Keratinocyte (primary cell): ENCODE results near the gene ATAD3A. TPM values are rescaled to one million over a fixed set of nuclear protein-coding genes. Genes with fewer than 3 reads are reported as not detected.

Experiments
- DNase-seq: peaks from one replicate; pipeline ENCODE4 v3.0.0-alpha.2; 2011; ENCODE audit warnings: low read depth, missing footprints, low spot score
- FAIRE-seq: peaks from 2 replicates; lab custom pipeline; 2011; peaks lifted over from hg19 to GRCh38; lab: Jason Lieb, UNC
- H2AFZ ChIP-seq: 2 replicates; pipeline ENCODE4 v1.6.0; 2012; ENCODE audit warnings: low read length, control low read depth, inconsistent platforms; ENCODE audit not compliant: control insufficient read depth
- H3K27ac ChIP-seq: 2 replicates; pipeline ENCODE4 v1.5.1; 2011; ENCODE audit warnings: low read length; ENCODE audit not compliant: control insufficient read depth, insufficient read depth
- H3K27me3 ChIP-seq: 3 replicates; pipeline ENCODE4 v1.6.0; 2011; ENCODE audit warnings: low read length; ENCODE audit not compliant: control insufficient read depth, insufficient read depth; ENCODE audit errors: extremely low read depth
- H3K36me3 ChIP-seq, 2 experiments: 2 replicates in 1 of 2; 3 replicates in 1 of 2; pipeline ENCODE4 v1.5.1; 2011; ENCODE audit warnings: low read length in 2 of 2, mild to moderate bottlenecking in 1 of 2; ENCODE audit not compliant: control insufficient read depth in 2 of 2, insufficient read depth in 2 of 2; ENCODE audit errors: extremely low read depth in 1 of 2
- H3K4me1 ChIP-seq: 3 replicates; pipeline ENCODE4 v1.5.1; 2011; ENCODE audit warnings: low read length; ENCODE audit not compliant: control insufficient read depth, insufficient read depth; ENCODE audit errors: extremely low read depth
- H3K4me2 ChIP-seq: 3 replicates; pipeline ENCODE4 v1.6.0; 2011; ENCODE audit warnings: low read depth, low read length; ENCODE audit not compliant: control insufficient read depth, insufficient read depth; ENCODE audit errors: extremely low read depth
- H3K4me3 ChIP-seq, 3 experiments: fragments of 200-600 bp in 1 of 3; sonication (generic) in 1 of 3; 2 replicates in 2 of 3; 3 replicates in 1 of 3; pipeline ENCODE4 v1.5.1; 2011 to 2016; ENCODE audit warnings: low read length in 3 of 3, mild to moderate bottlenecking in 3 of 3, control low read depth in 2 of 3, inconsistent platforms in 1 of 3, low read depth in 1 of 3, mixed read lengths in 1 of 3, mixed run types in 1 of 3, moderate library complexity in 1 of 3; ENCODE audit not compliant: control insufficient read depth in 2 of 3, insufficient read depth in 2 of 3; ENCODE audit errors: extremely low read depth in 1 of 3
- H3K79me2 ChIP-seq: 2 replicates; pipeline ENCODE4 v1.6.0; 2012; ENCODE audit warnings: low read length; ENCODE audit not compliant: control insufficient read depth, insufficient read depth
- H3K9ac ChIP-seq: 3 replicates; pipeline ENCODE4 v1.6.0; 2011; ENCODE audit warnings: low read length; ENCODE audit not compliant: control insufficient read depth, insufficient read depth; ENCODE audit errors: extremely low read depth
- H3K9me1 ChIP-seq: 3 replicates; pipeline ENCODE4 v1.6.0; 2011; ENCODE audit warnings: low read length; ENCODE audit not compliant: control insufficient read depth, insufficient read depth; ENCODE audit errors: extremely low read depth
- H3K9me3 ChIP-seq: 2 replicates; pipeline ENCODE4 v1.5.1; 2012; ENCODE audit warnings: low read depth, low read length; ENCODE audit not compliant: control insufficient read depth
- H4K20me1 ChIP-seq: 3 replicates; pipeline ENCODE4 v1.6.0; 2011; ENCODE audit warnings: low read length; ENCODE audit not compliant: control insufficient read depth, insufficient read depth; ENCODE audit errors: extremely low read depth
- EZH2 ChIP-seq: IDR thresholded peaks from one replicate; pipeline ENCODE4 v1.6.1; 2012; ENCODE audit warnings: inconsistent platforms, mild to moderate bottlenecking, low read length, moderate library complexity
- dilution Hi-C: fragments of 300-500 bp; cut with MboI; formaldehyde crosslinking; loops from one replicate; pipeline ENCODE4 v1.7.0; 2020; ENCODE audit warnings: low sequenced_read_pairs; ENCODE audit not compliant: extremely low pct_ligation_motif_present
- polyA plus RNA-seq, 5 experiments: library from polyadenylated mRNA; depleted of rRNA in 3 of 5; stranded (reverse) in 3 of 5; stranded (forward) in 1 of 5; unstranded in 1 of 5; fragments of >200 nt; gene quantifications; 1 replicate in 1 of 5; 2 replicates in 3 of 5; 3 replicates in 1 of 5; pipeline versions ENCODE4 v1.2.1 to v1.2.3, GENCODE V29; 2011 to 2012; ENCODE audit warnings: missing spikeins in 2 of 5, low read depth in 1 of 5, low replicate concordance in 1 of 5
- TF ChIP-seq, protein P1 (sequence below), 3 experiments: IDR thresholded peaks in 1 of 3; conservative IDR thresholded peaks in 1 of 3; optimal IDR thresholded peaks in 1 of 3; 2 replicates in 2 of 3; 3 replicates in 1 of 3; pipeline versions ENCODE3 to v1.5.1; 2011; ENCODE audit warnings: low read length in 3 of 3, mild to moderate bottlenecking in 3 of 3, moderate library complexity in 2 of 3, control low read depth in 1 of 3, inconsistent platforms in 1 of 3; ENCODE audit not compliant: insufficient read depth in 2 of 3; ENCODE audit errors: extremely low read depth in 1 of 3

ATAD3A gene
- polyA plus RNA-seq, 1 donor (not counting 4 experiments of a cell fraction or from before 2014, with no cell fraction given) = 19.9 TPM

DNA sequence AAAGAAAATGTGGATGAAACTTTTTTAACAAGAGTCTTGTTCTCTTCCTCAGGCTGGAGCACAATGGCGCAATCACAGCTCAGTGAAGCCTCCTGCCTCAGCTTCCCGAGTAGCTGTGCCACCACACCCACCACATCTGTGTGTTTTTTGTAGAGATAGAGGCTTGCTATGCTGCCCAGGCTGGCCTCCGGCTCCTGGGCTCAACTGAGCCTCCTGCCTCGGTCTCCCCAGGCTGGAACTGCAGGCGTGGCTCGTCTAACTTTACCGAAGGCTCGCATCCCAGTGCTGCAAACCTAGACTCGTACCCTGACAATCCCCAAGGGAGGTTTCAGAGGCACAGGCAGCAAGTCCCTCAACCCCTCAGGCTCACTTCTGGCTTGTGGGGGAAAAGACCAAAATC, 48.2 kb downstream of the ATAD3A start:
- no peak for TF ChIP-seq EZH2
- Histone ChIP-seq H3K9me1 (no peaks in the 10 kb centered on the region), H3K79me2 (peaks cover 58% of the 10 kb centered on the region), H4K20me1 (peaks cover 12% of the 10 kb centered on the region), H2AFZ (no peak overlapping the region), H3K4me1 (peaks cover under 1% of the 10 kb centered on the region), H3K27me3 (no peaks in the 10 kb centered on the region), H3K4me2 (no peak overlapping the region), H3K9me3 (no peaks in the 10 kb centered on the region), H3K9ac (no peak overlapping the region), H3K36me3 (peaks cover 23 to 30% of the 10 kb centered on the region in 2 experiments), H3K27ac (no peak overlapping the region), H3K4me3 (no peak overlapping the region)
- dilution Hi-C loops = no loop called here
- no peak for DNase-seq
- no peak for FAIRE-seq

DNA sequence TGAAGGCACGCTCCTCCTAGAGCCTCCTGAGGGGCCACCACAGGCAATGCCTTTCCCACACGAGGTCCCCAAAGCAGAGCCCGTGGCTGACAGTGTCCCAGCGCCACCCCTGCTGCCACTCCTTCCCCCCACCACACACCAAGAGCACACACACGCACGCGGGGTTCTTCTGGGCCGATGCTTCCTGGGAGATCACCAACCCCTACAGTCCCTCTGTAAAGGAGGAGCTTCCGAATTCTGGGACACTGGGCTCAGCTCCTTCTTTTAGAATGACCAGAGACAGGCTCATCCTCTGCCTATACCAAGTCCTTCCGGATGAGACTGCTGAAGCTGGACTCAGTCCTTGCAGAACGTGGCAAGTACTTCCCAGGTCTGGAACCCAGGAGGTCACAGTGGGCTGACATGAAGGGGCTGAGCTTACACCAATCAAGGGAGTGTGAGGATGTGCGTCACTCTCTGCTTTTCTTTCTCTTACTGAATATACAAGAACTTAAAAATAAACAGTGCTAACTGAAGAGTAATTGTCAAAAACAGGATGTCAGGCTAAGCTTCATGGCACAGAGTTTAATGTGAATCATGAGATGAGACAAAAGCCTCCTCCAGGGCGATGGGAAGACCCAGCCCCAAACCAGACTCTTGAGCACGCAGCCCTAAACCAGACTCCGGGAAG, 50.0 kb downstream of the ATAD3A start:
- FAIRE-seq (no peak), DNase-seq (no peak)
- Histone ChIP-seq H3K36me3 (peaks cover 25 to 40% of the 10 kb centered on the region in 2 experiments), H3K9me3 (no peaks in the 10 kb centered on the region), H3K79me2 (peaks cover 73% of the 10 kb centered on the region), H3K27me3 (no peaks in the 10 kb centered on the region), H2AFZ (no peak overlapping the region), H3K4me1 (no peaks in the 10 kb centered on the region), H3K4me3 (no peak overlapping the region), H3K4me2 (no peak overlapping the region), H3K27ac (no peak overlapping the region), H3K9me1 (no peaks in the 10 kb centered on the region), H3K9ac (no peak overlapping the region), H4K20me1 (peaks cover 17% of the 10 kb centered on the region)
- dilution Hi-C loops = no loop called here
- TF ChIP-seq, protein P1, sequence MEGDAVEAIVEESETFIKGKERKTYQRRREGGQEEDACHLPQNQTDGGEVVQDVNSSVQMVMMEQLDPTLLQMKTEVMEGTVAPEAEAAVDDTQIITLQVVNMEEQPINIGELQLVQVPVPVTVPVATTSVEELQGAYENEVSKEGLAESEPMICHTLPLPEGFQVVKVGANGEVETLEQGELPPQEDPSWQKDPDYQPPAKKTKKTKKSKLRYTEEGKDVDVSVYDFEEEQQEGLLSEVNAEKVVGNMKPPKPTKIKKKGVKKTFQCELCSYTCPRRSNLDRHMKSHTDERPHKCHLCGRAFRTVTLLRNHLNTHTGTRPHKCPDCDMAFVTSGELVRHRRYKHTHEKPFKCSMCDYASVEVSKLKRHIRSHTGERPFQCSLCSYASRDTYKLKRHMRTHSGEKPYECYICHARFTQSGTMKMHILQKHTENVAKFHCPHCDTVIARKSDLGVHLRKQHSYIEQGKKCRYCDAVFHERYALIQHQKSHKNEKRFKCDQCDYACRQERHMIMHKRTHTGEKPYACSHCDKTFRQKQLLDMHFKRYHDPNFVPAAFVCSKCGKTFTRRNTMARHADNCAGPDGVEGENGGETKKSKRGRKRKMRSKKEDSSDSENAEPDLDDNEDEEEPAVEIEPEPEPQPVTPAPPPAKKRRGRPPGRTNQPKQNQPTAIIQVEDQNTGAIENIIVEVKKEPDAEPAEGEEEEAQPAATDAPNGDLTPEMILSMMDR (optimal IDR thresholded peaks at IDR 0.05 in 1 of 3, IDR thresholded peaks at IDR 0.05 in 1 of 3, conservative IDR thresholded peaks at IDR 0.05 in 1 of 3; ENCODE audit: extremely low read depth in 1 of 3, insufficient read depth in 2 of 3, low read length in 3 of 3) = no peak
- no peak for TF ChIP-seq EZH2
